Nephron (organoid): ENCODE data around the gene ATP13A4.

Source experiments
- H3K27ac Mint-ChIP-seq, 3 experiments: 2 replicates each; pipeline ENCODE4 v1.8.0; 2020; ENCODE audit warnings: mixed read lengths in 3 of 3, mild to moderate bottlenecking in 2 of 3, moderate library complexity in 1 of 3
- H3K27me3 Mint-ChIP-seq: 2 replicates; pipeline ENCODE4 v1.8.0; 2021; ENCODE audit warnings: low read depth, mild to moderate bottlenecking, moderate library complexity, mixed read lengths
- H3K36me3 Mint-ChIP-seq: 2 replicates; pipeline ENCODE4 v1.8.0; 2020; ENCODE audit warnings: low read depth, mixed read lengths
- H3K4me1 Mint-ChIP-seq: 2 replicates; pipeline ENCODE4 v1.8.0; 2020; ENCODE audit warnings: mixed read lengths
- H3K4me3 Mint-ChIP-seq, 3 experiments: 2 replicates each; pipeline ENCODE4 v1.8.0; 2020; ENCODE audit warnings: mild to moderate bottlenecking in 3 of 3, mixed read lengths in 3 of 3, moderate library complexity in 2 of 3
- H3K9me3 Mint-ChIP-seq: 2 replicates; pipeline ENCODE4 v1.8.0; 2020; ENCODE audit warnings: mixed read lengths
- CTCF ChIP-seq, 3 experiments: fragments of 200-600 bp; sonication (generic); IDR thresholded peaks; one replicate each; pipeline ENCODE4 v1.5.0; 2021; ENCODE audit warnings: antibody characterized with exemption in 3 of 3; ENCODE audit not compliant: unreplicated experiment in 3 of 3

The ATP13A4 gene

GRCh38 chr3:193378706-193379105 lies 176.0 kb downstream of the ATP13A4 start, which contains the start of gene ATP13A5:
TSS of gene ATP13A5 (minus strand) at chr3:193378753. CDS start at chr3:193378725, 28 bp downstream.
- Mint-ChIP-seq H3K27ac (no peak within 1 kb of the TSS), H3K27me3 (peaks cover 3% of the 10 kb centered on the region), H3K36me3 (no peaks in the 10 kb centered on the region), H3K4me1 (no peaks in the 10 kb centered on the region), H3K4me3 (no peak within 1 kb of the TSS), H3K9me3 (no peaks in the 10 kb centered on the region)
- TF ChIP-seq CTCF (IDR thresholded peaks at IDR 0.05; ENCODE audit: unreplicated experiment in 3 of 3), result no peak

GRCh38 chr3:193377591-193377990 lies 177.1 kb downstream of the ATP13A4 start:
- peaks cover 2% of the 10 kb centered on the region for H3K27me3 Mint-ChIP-seq
- no peaks in the 10 kb centered on the region for H3K4me1 Mint-ChIP-seq
- no peaks in the 10 kb centered on the region for H3K9me3 Mint-ChIP-seq
- no peak for TF ChIP-seq CTCF (IDR thresholded peaks at IDR 0.05; ENCODE audit: unreplicated experiment in 3 of 3)
- H3K36me3 Mint-ChIP-seq, result no peaks in the 10 kb centered on the region
- no peak overlapping the region for H3K4me3 Mint-ChIP-seq
- H3K27ac Mint-ChIP-seq, result no peak overlapping the region

GRCh38 chr3:193375614-193376013 lies 179.1 kb downstream of the ATP13A4 start:
- Mint-ChIP-seq H3K36me3 (no peaks in the 10 kb centered on the region), H3K27me3 (no peaks in the 10 kb centered on the region), H3K9me3 (no peaks in the 10 kb centered on the region), H3K4me3 (no peak overlapping the region), H3K4me1 (no peaks in the 10 kb centered on the region), H3K27ac (no peak overlapping the region)
- TF ChIP-seq CTCF (IDR thresholded peaks at IDR 0.05; ENCODE audit: unreplicated experiment in 3 of 3), result no peak

- Mint-ChIP-seq H3K4me3 (no peak overlapping the region), H3K27ac (no peak overlapping the region), H3K4me1 (no peaks in the 10 kb centered on the region), H3K9me3 (no peaks in the 10 kb centered on the region), H3K27me3 (no peaks in the 10 kb centered on the region), H3K36me3 (no peaks in the 10 kb centered on the region)
- TF ChIP-seq CTCF (IDR thresholded peaks at IDR 0.05; ENCODE audit: unreplicated experiment in 3 of 3), result no peak
Measured at GRCh38 chr3:193372783-193373182, 181.9 kb downstream of the ATP13A4 start.

- H3K9me3 Mint-ChIP-seq, result no peaks in the 10 kb centered on the region
- H3K36me3 Mint-ChIP-seq, result no peaks in the 10 kb centered on the region
- H3K4me1 Mint-ChIP-seq, result peaks cover 5% of the 10 kb centered on the region
- no peak for TF ChIP-seq CTCF (IDR thresholded peaks at IDR 0.05; ENCODE audit: unreplicated experiment in 3 of 3)
- peaks cover 6% of the 10 kb centered on the region for H3K27me3 Mint-ChIP-seq
- no peak overlapping the region for H3K27ac Mint-ChIP-seq
- H3K4me3 Mint-ChIP-seq, result no peak overlapping the region
Measured at GRCh38 chr3:193367868-193368267, 186.8 kb downstream of the ATP13A4 start.

- H3K36me3 Mint-ChIP-seq, result no peaks in the 10 kb centered on the region
- peaks cover 9% of the 10 kb centered on the region for H3K27me3 Mint-ChIP-seq
- H3K4me1 Mint-ChIP-seq, result no peaks in the 10 kb centered on the region
- no peak overlapping the region for H3K27ac Mint-ChIP-seq
- no peak overlapping the region for H3K4me3 Mint-ChIP-seq
- no peak for TF ChIP-seq CTCF (IDR thresholded peaks at IDR 0.05; ENCODE audit: unreplicated experiment in 3 of 3)
- no peaks in the 10 kb centered on the region for H3K9me3 Mint-ChIP-seq
Measured at GRCh38 chr3:193357291-193357690, 197.4 kb downstream of the ATP13A4 start.
